DMS79 treated with DMSO at 0.1 percent for 48 hours (cell line): ENCODE data around the gene BRD4.
"Not testable (repeated sequence)": the region's sequence is repeated elsewhere in the genome, so short reads cannot be mapped to it uniquely, and the experiment has no call there.

Source experiments
- DNase-seq: peaks from one replicate; lab custom pipeline; 2025; lab: John Stamatoyannopoulos, UW

Gene BRD4

DNA sequence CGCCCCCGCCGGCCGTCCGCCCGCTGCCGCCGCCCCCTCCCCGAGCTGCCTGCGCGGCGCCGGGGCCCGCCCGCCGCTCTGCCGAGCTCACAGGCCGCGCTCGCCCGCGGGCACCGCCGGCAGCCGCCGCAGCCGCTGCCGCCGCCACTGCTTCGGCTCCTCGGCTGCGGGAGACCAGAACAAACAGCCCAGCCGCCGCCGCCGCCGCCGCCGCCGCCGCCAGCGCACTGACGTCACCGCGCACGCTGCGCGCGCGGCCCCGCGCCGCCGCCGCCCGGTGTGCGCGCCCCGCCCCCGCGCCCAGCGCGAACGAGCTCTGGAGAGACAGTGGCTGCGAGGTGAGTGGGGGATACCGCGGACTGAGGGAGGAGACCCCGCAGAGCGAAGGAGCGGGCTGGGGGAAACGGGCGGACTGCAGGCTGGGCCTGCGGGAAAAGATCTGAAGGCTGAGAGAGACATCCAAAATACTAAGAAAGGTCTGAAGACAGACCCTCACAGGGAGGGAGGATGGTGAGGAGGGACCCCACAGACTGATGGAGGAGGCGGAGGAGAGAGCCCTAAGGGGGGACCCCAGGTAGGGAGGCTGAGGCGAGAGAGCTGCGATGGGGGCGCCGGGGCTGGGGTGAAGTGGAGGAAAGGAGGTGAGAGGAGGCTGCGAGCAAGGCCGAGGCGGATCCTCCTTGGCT, at the start of gene BRD4:
BRD4 (minus strand) TSS at position 229 of the 686 bp plus-strand sequence. CDS start 59,440 bp downstream, outside the sequence.
- peak; percentile 29 for DNase-seq

DNA sequence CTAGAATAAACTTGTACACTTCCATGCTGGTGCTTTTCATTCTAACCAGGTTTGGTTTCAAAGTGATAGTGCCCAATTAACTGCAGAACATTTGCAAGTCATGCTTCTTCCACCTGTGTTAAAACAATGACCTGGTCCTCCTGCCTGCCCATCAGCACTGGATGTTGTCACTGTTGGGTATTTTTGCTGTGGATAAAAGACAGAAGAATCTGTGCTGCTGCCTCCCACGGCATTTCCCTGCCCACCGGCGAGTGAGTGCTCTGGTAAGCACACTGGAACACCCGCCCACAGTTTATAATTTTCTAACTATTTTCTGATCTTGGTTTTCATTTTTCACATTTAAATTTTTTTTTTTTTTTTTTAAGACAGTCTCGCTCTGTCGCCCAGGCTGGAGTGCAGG, 49.5 kb upstream of the BRD4 start:
- DNase-seq: no peak

DNA sequence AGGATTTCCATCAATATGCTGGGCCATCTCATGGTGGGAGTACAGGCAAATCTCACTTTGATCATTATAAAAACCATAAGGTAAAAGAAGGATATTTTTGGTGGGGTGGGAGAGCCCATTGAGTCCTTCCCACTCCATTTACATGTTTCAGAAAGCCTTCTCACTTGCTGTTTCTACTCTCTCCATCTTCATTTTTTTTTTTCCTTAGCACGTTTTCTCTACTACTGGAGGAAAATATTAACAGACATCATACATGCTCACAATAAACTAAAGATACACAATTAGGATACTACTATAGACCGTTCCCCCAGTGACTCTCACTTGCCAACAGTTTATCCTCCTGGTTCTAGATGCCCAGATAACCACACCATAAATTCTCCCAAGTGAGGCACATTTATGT, 49.1 kb upstream of the BRD4 start:
- no peak for DNase-seq

DNA sequence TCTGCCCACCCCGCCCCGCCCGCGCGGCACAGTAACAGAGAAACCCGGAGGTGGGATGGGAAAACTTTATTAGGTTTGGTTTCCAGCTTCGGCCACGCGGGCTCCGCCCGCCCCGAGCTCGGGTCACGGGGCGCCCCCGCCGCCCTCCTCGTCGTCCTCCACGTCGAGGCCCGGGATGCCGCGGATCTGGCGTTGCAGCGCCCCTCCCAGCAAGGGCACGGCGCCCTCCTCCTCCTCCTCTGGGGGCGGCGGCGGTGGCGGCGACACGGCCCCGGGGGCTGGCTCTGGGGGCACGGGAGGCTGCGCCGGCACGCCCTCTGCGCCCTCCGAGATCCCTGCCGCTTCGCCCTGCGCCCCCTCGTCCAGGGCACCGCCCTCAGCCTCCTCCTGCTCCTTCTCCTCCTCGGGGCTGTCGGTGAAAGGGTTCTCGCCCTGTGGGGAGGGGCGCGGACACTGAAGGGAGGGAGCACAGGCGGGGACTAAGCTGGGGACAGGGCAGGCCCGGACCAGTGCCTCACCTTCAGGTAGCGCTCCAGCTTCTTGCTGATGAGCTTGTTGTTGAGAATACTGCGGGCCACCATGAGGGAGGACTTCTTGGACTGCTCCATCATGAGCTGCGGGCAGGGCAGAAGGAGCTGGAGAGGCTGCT, 47.8 kb upstream of the BRD4 start:
- DNase-seq: peak; percentile 48

DNA sequence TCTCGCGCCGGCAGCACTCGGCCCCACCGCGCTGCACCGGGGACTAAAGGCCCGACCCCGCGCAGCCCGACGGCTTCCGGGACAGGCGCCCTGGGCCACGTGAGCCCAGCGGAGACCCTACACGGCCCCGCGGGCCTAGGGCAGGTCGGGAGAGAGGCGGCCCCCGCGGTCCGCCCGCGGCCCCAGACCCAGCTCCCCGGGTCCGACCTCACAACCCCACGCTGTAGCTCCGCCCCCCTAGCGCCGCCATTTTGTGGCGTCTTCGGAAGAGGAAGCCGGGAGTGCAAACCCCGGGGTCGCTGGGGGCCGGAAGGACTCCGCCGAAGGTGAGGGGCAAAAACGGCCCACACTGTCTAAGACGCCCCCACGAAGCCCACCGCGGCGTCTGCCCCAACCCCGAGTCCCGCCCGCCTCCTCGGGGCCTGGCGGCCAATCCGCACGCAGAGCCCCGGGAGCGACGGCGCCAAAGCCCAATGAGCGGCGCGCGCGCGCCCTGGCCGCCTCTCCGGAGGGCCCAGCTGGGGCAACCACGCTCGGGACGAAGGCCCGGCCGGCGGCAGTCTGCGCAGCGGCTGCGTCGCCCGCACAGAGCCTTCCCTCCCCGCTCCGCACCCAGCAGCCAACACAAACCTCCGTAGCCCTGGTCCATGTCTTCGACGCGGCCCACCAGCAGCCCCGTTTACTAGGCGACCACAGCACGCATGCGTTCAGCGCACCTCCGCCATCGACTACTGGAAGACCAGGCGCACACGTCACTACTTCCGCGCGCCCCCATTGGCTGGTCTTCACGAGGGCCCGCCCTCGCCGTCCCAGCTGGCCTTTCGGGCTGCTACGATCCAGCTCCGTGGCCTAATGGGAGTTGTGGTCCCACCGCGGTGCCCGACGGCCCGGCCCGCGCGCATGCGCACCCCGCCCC, 47.0 kb upstream of the BRD4 start, which contains the start of gene AKAP8:
AKAP8 (minus strand) TSS at position 705 of the 916 bp plus-strand sequence; CDS start at position 649, 56 bp downstream.
- peak; percentile 95 for DNase-seq

DNA sequence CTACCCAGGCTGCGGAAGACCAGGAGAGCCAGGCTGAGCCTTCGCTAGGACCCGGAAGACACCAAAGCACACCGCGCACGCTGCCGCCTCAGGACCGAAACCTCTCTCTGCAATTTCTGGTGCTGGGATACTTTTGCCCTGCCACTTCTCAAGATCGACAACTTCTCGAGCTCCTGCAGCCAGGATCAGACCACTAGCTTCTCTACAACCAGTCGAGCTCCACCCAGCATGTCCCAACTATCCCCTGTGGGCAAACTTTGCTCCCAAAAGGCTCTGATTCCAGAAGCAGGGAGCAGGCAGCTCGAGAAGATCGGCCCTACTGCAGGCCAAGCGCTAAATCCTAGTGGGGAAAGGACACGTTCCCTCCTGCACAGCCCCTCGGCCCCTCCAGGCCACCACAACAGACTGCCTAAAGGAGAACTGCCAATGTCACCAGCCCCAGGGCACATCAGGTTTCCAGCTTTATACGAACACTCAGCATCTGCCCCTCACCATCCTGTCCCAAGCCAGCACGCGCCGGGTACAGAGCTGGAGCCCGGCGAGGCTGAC, 46.3 kb upstream of the BRD4 start:
- DNase-seq: peak; percentile 34

DNA sequence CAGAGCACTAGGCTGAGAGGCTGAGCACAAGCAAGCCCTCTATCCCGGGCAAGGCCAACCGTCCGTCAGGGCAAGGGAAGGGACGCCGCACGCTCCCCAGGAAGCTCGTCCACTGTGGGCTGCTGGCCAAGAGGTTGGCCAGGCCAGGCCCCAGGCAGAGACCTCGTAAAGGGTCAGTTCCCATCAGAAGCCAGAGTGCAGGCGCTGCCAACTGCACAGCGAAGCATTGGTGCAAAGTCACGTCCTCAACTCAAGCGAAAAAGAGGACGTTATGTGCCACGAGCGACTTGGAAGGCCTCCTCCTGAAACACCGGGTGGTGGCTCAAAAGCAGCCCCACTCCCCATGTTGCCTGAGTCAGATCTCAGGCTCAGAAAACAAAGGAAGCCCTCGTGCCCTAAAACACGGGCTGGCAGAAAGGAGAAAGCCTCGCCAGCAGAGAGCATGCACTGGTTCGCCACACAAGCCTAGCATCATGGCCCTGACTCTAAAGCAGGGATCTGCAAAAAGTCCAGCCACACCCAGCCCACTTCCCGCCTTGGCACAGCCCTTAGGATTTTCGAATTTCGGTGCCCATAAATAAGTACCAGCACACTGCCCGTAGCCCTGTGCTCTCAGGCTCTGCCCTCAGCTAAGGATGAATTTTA, 42.6 kb upstream of the BRD4 start:
- DNase-seq: no peak

DNA sequence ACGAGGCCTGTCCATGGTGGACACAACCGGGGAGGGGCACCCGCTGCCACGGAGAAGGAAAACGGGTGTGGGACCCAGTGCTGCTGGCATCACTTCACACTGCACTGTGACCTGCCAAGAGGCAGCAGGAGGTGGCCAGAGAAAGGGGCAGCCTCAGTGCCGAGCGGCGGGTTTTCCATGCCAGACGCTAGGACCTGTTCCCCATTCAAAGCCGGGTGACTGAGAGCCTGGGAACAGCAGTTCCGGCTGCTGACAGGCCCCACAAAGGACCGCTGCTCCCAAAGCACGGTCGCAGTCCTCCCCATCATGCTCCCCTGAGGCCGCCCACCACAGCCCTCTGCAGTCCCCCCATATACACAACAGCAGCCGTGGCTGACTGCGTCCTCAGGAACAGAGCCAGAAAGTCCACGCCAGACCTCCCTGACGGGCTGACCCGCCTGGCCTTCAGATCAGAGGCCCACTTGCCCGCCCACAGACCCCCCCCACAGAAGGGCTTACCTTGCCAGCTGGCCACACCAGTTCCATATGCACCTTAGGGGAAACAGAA, 41.8 kb upstream of the BRD4 start:
- DNase-seq: no peak

DNA sequence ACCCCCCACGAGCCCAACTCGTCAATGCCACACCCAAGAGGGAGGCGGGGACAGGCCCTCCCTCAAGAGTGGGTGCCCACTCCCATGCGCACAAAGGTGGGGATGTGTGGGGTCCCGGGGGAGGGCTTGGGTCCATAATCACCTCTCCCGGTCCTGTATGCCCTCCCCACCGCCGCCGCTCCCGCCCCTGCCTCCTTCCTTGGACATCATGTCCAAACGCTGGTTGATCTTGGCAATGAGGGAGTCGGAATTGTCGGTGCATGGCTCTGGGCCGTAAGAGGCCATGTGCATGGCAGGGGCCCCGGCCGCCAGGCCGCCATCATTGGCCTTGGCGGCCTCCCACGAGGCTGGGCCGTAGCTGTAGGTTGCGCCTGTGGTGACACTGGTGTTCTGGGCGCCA, 41.3 kb upstream of the BRD4 start:
- DNase-seq: no peak

DNA sequence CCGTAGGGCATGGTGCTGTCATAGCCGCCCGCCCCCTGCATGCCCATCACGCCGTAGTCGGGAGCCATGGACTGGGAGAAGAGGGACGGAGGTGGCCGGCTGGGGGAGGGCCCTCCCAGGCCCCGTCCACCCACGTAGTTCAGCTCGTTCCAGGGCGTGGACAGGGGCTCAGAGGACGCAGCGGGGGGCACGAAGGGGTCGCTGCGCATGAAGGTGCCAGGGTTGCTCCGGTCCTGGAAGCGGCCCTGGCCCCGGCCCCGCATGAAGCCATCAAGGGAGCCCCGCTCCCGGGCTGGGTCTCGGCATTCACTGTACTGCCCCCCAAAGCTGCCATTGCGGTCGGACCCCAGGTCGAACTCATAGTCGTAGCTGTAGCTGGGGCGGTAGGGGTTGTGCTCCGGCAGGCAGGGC, 40.6 kb upstream of the BRD4 start:
- no peak for DNase-seq

DNA sequence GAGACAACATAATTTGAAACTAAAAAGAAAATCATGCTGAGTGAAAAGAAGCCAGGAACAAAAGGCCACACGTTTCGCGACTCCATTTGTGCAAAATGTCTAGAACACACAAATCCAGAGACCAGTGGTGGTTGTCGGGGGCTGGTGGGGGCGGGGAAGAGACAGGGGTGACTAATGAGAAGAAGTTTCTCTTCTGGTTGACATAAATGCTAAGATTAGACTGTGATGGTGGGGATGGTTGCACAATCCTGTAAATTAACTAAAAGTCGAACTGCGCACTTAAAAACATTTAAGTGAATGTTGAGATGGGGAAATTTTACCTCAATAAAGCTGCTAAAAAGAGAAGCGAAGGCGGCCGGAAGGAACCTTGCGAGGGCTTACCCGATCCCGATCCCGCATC, 40.1 kb upstream of the BRD4 start:
- DNase-seq: no peak

DNA sequence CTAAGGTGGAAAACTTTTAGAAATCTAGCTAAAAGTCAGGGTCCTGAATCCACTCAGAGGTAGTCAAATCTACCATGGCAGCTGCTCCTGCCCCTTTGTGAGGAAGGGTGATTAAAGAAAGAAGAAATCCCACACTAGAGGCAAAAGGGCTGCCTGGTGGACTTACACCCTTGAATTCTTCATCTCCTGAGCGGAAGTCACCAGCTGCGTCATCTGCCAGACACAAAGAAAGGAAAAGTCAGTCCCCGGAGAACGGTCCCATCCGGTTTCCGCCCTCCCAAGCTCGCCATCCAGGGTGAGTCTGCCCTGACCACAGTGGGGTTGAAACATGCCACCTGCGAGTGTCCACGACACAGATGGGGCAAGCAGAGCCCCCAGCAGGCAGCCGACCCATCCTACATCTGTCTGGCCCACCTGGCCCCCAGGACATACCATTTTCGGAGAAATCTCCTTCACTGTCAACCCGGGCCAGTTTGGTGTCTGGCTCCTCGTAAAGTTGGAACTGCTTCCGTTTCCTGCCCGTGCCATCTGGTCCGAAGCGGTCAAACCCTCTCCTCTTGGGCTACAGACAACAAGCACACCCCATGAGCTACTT, 39.5 kb upstream of the BRD4 start:
- no peak for DNase-seq

DNA sequence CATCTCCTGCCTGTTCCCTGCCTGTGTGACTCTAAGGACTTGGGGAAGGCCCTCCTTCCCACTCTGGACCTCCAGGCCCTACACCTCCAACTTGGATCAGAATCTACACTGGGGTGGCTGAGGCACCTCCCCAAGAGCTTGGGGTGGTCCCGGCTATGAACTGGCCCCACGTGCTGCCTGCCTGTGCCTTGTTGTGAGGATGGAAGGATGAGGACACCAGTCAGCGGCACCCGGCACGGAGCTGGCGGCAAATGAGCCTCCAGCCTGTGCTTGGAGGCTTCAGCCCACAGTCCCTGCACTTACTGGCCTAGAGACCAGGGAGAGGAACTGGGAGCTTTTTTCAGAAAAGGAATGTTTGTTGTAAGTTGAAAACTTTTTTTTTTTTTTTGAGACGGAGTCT, 38.8 kb upstream of the BRD4 start:
- DNase-seq: no peak

DNA sequence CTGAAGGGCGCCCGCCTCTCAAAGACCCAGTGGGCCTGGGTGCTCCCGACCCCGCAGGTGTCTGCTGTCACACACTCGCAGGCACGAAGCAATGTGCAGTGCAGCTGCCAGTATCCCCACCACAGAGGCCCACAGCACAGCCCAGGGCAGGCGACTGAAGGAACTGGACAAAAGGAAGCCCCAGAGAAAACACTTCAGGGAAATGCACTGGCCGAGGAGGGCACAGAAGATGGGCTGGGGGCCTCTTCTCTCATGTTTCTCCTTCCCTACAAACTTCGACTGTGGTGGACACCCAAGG, 37.2 kb upstream of the BRD4 start:
- DNase-seq: no peak

DNA sequence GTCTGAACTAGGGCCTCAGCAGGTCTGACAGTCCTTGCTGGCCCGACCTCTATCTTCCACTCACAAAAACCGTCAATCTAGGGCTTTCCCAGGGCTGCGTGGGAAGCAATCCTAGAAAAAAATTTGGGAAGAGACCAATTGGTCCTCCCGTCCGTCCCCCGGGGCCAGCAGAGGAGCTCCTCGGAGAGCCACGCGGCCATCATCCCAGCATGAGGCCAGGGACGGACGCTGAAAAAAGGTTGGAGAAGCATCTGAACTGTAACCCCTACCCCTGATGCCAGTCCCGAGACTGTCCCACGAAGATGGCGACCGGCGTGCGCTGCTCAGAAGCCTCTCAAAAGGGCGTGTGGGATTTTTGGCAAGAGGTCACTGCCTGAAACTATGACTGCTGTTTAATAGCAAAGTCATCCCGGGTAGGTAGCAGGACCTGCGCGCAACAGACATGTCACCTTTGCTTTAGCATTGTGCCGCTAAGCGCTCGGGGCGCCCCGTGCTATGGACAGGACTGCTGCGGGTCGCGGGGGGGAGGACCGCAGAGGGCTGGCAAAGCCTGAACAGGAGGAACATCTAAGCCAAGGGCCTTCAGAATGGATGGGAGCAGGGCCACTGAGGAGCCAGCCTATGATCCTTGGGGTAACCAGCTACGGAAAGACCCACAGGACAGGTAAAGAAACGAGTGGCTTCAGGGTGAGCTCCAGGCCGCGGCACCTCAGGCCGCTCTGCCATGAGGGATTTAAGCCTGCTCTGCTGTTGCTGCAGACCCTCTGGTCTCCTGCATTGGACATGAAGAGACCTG, 36.7 kb upstream of the BRD4 start:
- no peak for DNase-seq

DNA sequence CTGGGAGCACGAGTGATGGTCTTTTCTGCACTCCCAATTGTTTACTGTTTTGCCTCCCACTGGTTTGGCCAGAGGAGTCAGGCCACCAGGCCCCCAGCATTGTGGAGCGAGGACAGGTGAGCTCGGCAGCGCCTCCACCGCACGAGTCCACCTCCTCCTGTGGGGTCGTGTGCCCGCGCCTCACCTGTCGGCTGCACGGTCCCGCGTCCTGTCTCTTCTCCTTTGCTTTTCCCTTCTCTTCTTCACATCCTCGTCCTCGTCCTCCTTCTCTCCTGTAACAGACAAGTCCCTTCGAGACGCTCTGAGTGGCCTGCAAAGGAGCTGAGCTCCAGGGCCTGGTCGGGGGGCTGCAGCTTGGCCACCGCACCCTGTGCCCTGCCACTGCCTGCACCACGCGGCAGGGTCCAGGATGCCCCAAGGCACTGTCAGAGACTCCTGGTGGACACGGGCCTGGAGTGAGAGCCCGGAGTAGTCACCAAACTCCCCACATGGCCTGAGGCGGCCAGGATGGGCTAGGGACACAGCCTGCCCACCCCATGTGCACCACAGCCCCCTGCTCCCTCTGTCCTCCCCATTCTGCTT, 35.8 kb upstream of the BRD4 start:
- DNase-seq: no peak

DNA sequence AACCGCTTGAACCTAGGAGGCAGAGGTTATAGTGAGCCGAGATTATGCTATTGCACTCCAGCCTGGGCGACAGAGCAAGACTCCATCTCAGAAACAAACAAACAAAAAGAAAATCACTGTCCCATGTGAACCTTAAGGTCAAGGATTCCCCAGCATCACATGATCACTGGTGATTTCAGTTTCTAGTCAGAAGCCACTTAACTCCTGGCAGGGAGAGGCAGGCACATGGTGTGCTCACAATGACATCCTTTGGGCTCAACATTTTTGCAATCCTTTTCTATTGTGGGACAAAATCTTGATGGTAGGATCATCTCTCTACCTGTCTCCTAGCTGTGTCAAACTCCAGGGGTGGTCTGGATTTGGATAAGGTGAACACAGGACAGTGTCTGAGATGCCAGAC, 35.1 kb upstream of the BRD4 start:
- no peak for DNase-seq

DNA sequence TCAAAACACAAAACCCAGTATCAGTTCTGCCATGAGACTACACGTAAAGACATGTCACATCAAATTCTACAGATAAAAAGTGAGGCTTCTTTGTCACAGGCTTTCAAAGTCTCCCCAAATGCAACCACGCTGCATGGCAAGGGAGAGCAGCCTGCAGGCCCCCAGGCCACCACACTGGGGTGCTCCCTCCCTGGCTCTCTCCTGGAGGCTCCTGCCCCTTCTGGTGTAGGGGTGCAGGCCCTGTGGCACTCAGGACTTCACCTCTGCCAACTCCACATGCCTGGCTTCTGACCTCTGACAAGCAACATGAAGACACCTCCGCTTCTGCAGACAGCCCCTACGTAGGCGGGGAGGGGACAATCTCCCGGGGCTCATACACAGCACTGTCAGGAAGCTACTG, 32.9 kb upstream of the BRD4 start:
- DNase-seq: no peak

DNA sequence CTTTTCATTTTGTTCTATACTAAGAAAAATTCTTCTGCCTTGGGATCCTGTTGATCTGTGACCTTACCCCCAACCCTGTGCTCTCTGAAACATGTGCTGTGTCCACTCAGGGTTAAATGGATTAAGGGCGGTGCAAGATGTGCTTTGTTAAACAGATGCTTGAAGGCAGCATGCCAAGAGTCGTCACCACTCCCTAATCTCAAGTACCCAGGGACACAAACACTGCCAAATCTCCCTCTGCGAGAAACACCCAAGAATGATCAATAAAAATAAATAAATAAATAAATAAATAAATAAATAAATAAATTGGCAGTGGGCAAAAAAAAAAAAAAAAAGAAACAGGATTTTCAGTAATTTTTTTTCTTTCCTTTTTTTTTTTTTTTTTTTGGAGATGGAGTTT, 31.5 kb upstream of the BRD4 start:
- not testable (repeated sequence) for DNase-seq

DNA sequence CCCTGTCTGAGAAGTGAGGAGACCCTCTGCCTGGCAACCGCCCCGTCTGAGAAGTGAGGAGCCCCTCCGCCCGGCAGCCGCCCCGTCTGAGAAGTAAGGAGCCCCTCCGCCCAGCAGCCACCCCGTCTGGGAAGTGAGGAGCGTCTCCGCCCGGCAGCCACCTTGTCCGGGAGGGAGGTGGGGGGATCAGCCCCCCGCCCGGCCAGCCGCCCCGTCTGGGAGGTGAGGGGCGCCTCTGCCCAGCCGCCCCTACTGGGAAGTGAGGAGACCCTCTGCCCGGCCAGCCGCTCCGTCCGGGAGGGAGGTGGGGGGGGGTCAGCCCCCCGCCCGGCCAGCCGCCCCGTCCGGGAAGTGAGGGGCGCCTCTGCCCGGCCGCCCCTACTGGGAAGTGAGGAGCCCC, 30.7 kb upstream of the BRD4 start:
- not testable (repeated sequence) for DNase-seq
